ENCODE results near the gene ELAPOR2. TPM values are rescaled to one million over a fixed set of nuclear protein-coding genes. Genes with fewer than 3 reads are reported as not detected.

ELAPOR2 gene, protein sequence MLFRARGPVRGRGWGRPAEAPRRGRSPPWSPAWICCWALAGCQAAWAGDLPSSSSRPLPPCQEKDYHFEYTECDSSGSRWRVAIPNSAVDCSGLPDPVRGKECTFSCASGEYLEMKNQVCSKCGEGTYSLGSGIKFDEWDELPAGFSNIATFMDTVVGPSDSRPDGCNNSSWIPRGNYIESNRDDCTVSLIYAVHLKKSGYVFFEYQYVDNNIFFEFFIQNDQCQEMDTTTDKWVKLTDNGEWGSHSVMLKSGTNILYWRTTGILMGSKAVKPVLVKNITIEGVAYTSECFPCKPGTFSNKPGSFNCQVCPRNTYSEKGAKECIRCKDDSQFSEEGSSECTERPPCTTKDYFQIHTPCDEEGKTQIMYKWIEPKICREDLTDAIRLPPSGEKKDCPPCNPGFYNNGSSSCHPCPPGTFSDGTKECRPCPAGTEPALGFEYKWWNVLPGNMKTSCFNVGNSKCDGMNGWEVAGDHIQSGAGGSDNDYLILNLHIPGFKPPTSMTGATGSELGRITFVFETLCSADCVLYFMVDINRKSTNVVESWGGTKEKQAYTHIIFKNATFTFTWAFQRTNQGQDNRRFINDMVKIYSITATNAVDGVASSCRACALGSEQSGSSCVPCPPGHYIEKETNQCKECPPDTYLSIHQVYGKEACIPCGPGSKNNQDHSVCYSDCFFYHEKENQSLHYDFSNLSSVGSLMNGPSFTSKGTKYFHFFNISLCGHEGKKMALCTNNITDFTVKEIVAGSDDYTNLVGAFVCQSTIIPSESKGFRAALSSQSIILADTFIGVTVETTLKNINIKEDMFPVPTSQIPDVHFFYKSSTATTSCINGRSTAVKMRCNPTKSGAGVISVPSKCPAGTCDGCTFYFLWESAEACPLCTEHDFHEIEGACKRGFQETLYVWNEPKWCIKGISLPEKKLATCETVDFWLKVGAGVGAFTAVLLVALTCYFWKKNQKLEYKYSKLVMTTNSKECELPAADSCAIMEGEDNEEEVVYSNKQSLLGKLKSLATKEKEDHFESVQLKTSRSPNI
- total RNA-seq: 10 to 100 TPM in 2 of 4 donors, 1 to 10 TPM in 2; 6.7 to 16.2 (median 12.7) TPM

DNA sequence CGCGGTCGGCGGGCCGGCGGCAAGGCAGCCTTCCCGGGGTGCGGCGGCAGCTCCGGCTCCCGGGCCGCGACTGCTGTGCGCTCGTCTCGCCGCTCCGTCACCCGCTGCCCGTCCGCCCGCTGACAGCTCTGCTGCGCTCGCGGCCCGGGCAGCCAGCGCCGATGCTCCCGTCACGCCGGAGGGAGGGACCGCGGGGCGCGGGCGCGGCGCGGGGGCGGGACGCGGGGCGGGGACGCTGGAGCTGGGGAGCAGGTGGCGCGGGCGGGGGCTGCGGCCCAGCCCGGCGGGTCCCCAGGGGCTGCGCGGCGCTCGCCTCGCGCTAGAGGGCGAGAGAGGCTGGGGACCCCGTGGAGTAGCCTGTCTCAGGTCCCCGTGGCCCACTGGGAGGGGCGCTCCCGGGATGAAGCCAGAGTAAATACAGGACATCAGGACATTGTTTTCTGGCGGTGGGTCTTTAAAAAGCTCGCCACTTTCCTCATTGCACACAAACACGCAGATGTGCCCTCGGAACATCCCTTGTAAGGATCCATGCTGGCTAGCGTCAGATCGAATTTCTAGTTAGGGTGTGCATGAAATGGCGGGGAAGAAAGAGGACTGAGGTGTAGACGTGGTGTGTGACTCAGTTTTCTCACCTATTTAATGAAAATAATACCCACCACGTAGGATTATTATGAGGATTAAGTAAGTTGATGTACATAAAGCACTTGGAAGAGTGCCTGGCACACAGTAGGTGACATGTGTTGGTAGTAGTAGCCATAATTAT is at the start of gene ELAPOR2:
Gene ELAPOR2, minus strand, starts transcription at position 130 of the 763 bp plus-strand sequence. CDS start 141 bp downstream, outside the sequence.
- no peaks in the 10 kb centered on the region for H3K4me1 ChIP-seq
- TF ChIP-seq, protein P1, sequence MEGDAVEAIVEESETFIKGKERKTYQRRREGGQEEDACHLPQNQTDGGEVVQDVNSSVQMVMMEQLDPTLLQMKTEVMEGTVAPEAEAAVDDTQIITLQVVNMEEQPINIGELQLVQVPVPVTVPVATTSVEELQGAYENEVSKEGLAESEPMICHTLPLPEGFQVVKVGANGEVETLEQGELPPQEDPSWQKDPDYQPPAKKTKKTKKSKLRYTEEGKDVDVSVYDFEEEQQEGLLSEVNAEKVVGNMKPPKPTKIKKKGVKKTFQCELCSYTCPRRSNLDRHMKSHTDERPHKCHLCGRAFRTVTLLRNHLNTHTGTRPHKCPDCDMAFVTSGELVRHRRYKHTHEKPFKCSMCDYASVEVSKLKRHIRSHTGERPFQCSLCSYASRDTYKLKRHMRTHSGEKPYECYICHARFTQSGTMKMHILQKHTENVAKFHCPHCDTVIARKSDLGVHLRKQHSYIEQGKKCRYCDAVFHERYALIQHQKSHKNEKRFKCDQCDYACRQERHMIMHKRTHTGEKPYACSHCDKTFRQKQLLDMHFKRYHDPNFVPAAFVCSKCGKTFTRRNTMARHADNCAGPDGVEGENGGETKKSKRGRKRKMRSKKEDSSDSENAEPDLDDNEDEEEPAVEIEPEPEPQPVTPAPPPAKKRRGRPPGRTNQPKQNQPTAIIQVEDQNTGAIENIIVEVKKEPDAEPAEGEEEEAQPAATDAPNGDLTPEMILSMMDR (IDR thresholded peaks at IDR 0.05): peak; percentile 19 to 56 (median 47)
- peak; percentile 29 to 58 for TF ChIP-seq POLR2A (IDR thresholded peaks at IDR 0.05)
- peak within 1 kb of the TSS; percentile 55 to 58 for H3K27ac ChIP-seq
- no peaks in the 10 kb centered on the region for H3K27me3 ChIP-seq
- no peaks in the 10 kb centered on the region for H3K36me3 ChIP-seq
- H3K9me3 ChIP-seq: no peaks in the 10 kb centered on the region
- DNase-seq: peak; percentile 61 to 78
- peak within 1 kb of the TSS; percentile 39 to 63 for H3K4me3 ChIP-seq
- intact Hi-C loops (cut with DNase I; ENCODE audit: low total_unique reads): no loop called here

DNA sequence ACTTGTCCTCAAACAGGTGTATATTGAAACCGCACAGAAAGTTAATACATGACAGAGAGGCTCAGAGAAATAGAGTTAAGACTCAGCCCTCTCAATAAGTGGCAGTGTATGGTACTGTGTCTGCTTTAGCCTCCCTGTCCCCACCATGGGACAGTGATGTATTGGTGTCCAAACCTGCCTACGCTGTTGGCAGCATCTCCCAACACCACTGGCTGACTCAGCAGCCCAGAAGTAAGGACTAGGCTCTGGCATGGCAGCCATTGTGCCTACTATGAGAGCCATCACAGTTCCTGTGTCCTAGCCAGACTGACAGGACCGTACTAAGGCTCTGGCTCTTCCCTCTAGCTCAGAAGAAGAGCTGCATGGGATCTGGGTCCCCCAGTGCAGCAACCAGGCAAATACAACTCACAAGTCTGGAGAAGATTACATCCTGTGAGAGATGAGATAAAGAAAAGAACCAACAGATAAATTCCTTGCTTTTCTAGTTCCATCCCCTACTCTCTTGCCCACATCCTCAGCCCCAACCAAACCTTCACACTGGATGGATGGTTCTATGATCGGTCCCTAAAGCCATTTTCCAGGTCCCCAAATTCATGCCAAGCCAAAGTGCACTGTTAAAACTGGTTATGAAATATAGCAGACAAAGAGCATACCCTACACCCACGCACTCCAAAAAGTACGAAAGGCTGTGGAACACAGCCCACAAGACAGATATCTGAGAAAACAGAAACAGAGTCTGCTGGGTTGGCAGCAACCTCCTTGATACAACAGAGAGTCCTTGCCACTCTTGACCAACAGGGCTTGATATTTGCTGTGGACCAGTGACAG is 48.7 kb upstream of the ELAPOR2 start:
- intact Hi-C loops (cut with DNase I; ENCODE audit: low total_unique reads): no loop called here
- H3K27me3 ChIP-seq: no peaks in the 10 kb centered on the region
- H3K36me3 ChIP-seq: no peaks in the 10 kb centered on the region
- DNase-seq: no peak
- no peaks in the 10 kb centered on the region for H3K4me1 ChIP-seq
- no peak overlapping the region for H3K4me3 ChIP-seq
- no peaks in the 10 kb centered on the region for H3K9me3 ChIP-seq
- TF ChIP-seq, protein P1 (IDR thresholded peaks at IDR 0.05): no peak
- no peak for TF ChIP-seq POLR2A (IDR thresholded peaks at IDR 0.05)
- no peak overlapping the region for H3K27ac ChIP-seq

DNA sequence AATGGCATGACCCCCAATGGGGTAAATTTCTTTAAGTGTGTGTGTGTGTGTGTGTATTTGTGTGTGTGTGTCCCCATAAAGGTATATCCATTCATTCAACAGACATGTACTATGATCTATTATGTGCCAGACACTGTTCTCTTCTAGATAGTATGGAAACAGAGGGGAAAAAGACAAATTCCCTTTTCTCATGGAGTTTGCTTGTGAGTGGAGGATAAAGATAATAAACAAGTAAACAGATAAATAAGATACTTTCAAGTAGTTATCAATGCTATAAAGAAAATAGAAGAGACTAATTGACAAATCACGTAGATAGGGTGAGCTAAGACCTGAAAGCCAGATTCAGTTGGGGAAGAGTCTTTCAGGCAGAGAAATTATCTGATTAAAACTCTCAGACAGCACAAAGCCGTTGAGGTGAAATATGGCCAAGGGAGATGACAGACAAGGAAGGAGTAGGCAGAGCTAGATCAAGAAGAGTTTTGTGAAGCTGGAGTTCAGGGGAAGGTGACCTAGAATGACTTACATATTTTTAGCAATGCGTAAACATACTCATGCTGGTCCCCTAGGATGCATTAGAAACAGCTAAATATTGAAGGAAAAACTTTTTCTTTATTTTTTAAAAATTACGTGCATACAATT is 47.6 kb upstream of the ELAPOR2 start:
- Histone ChIP-seq H3K4me3 (no peak overlapping the region), H3K27me3 (no peaks in the 10 kb centered on the region), H3K9me3 (no peaks in the 10 kb centered on the region), H3K27ac (no peak overlapping the region), H3K4me1 (no peaks in the 10 kb centered on the region), H3K36me3 (no peaks in the 10 kb centered on the region)
- intact Hi-C loops (cut with DNase I; ENCODE audit: low total_unique reads): no loop called here
- TF ChIP-seq, protein P1 (IDR thresholded peaks at IDR 0.05): no peak
- no peak for TF ChIP-seq POLR2A (IDR thresholded peaks at IDR 0.05)
- no peak for DNase-seq

DNA sequence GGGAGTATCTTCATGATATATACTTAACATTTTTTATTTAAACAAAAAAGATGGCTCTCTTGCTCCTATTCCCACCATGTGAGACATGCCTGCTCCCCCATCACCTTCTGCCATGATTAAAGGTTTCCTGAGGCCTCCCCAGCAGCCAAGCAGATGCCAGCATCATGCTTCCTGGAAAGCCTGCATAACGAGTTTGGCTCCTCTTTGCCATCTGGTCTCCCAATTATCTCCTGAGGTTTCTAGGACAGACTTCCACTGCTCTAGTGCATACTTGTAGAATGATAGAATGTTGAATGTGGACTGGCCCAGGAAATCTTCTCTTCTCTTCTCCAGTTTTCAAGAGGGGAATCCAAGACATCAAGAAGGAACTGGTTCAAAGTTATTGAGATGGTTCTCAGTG is 45.9 kb upstream of the ELAPOR2 start:
- TF ChIP-seq, protein P1 (IDR thresholded peaks at IDR 0.05): no peak
- TF ChIP-seq POLR2A (IDR thresholded peaks at IDR 0.05): no peak
- Histone ChIP-seq H3K27ac (no peak overlapping the region), H3K4me1 (no peaks in the 10 kb centered on the region), H3K9me3 (no peaks in the 10 kb centered on the region), H3K4me3 (no peak overlapping the region), H3K36me3 (no peaks in the 10 kb centered on the region), H3K27me3 (no peaks in the 10 kb centered on the region)
- intact Hi-C loops (cut with DNase I; ENCODE audit: low total_unique reads): no loop called here
- DNase-seq: no peak
